ENCODE data around the gene COL4A2.

COL4A2 gene

GRCh38 chr13:110283736-110284517 is 23.2 kb upstream of the COL4A2 start:
- Histone ChIP-seq H3K9ac (ENCODE audit: low read depth, low read length) (no peak overlapping the region), H3K4me2 (ENCODE audit: low read length) (no peak overlapping the region), H3K4me1 (ENCODE audit: control insufficient read depth, insufficient read depth, low read length) (peaks cover 29% of the 10 kb centered on the region), H3K4me3 (ENCODE audit: low read length) (no peak overlapping the region), H3K9me3 (replicated peaks; ENCODE audit: low read length) (no peaks in the 10 kb centered on the region), H3K36me3 (ENCODE audit: insufficient read depth, low read length) (peaks cover 16% of the 10 kb centered on the region), H3K27me3 (ENCODE audit: control insufficient read depth, insufficient read depth, low read length) (no peaks in the 10 kb centered on the region)

- Histone ChIP-seq H3K4me2 (ENCODE audit: low read length) (no peak overlapping the region), H3K27me3 (ENCODE audit: control insufficient read depth, insufficient read depth, low read length) (no peaks in the 10 kb centered on the region), H3K9me3 (replicated peaks; ENCODE audit: low read length) (no peaks in the 10 kb centered on the region), H3K9ac (ENCODE audit: low read depth, low read length) (no peak overlapping the region), H3K36me3 (ENCODE audit: insufficient read depth, low read length) (peaks cover 23% of the 10 kb centered on the region), H3K4me1 (ENCODE audit: control insufficient read depth, insufficient read depth, low read length) (peaks cover 24% of the 10 kb centered on the region), H3K4me3 (ENCODE audit: low read length) (no peak overlapping the region)
These were observed 22.2 kb upstream of the COL4A2 start for GRCh38 chr13:110284779-110285484.

- no peaks in the 10 kb centered on the region for H3K9me3 ChIP-seq (replicated peaks; ENCODE audit: low read length)
- H3K36me3 ChIP-seq (ENCODE audit: insufficient read depth, low read length): peaks cover 23% of the 10 kb centered on the region
- no peak overlapping the region for H3K4me2 ChIP-seq (ENCODE audit: low read length)
- H3K27me3 ChIP-seq (ENCODE audit: control insufficient read depth, insufficient read depth, low read length): no peaks in the 10 kb centered on the region
- no peak overlapping the region for H3K4me3 ChIP-seq (ENCODE audit: low read length)
- H3K4me1 ChIP-seq (ENCODE audit: control insufficient read depth, insufficient read depth, low read length): peaks cover 12% of the 10 kb centered on the region
- no peak overlapping the region for H3K9ac ChIP-seq (ENCODE audit: low read depth, low read length)
These were observed 20.9 kb upstream of the COL4A2 start for GRCh38 chr13:110285991-110286832.

- H3K4me3 ChIP-seq (ENCODE audit: low read length): no peak overlapping the region
- H3K9ac ChIP-seq (ENCODE audit: low read depth, low read length): no peak overlapping the region
- no peak overlapping the region for H3K4me2 ChIP-seq (ENCODE audit: low read length)
- peaks cover 12% of the 10 kb centered on the region for H3K4me1 ChIP-seq (ENCODE audit: control insufficient read depth, insufficient read depth, low read length)
- no peaks in the 10 kb centered on the region for H3K27me3 ChIP-seq (ENCODE audit: control insufficient read depth, insufficient read depth, low read length)
- no peaks in the 10 kb centered on the region for H3K9me3 ChIP-seq (replicated peaks; ENCODE audit: low read length)
- H3K36me3 ChIP-seq (ENCODE audit: insufficient read depth, low read length): peaks cover 23% of the 10 kb centered on the region
These were observed 20.0 kb upstream of the COL4A2 start for GRCh38 chr13:110286833-110287819.

GRCh38 chr13:110289174-110289573 is 17.9 kb upstream of the COL4A2 start:
- H3K4me3 ChIP-seq (ENCODE audit: low read length): no peak overlapping the region
- no peaks in the 10 kb centered on the region for H3K27me3 ChIP-seq (ENCODE audit: control insufficient read depth, insufficient read depth, low read length)
- H3K36me3 ChIP-seq (ENCODE audit: insufficient read depth, low read length): peaks cover 12% of the 10 kb centered on the region
- no peaks in the 10 kb centered on the region for H3K9me3 ChIP-seq (replicated peaks; ENCODE audit: low read length)
- H3K4me2 ChIP-seq (ENCODE audit: low read length): no peak overlapping the region
- H3K9ac ChIP-seq (ENCODE audit: low read depth, low read length): no peak overlapping the region
- H3K4me1 ChIP-seq (ENCODE audit: control insufficient read depth, insufficient read depth, low read length): peaks cover 8% of the 10 kb centered on the region

- Histone ChIP-seq H3K4me1 (ENCODE audit: control insufficient read depth, insufficient read depth, low read length) (peaks cover 8% of the 10 kb centered on the region), H3K9ac (ENCODE audit: low read depth, low read length) (no peak overlapping the region), H3K4me2 (ENCODE audit: low read length) (no peak overlapping the region), H3K27me3 (ENCODE audit: control insufficient read depth, insufficient read depth, low read length) (no peaks in the 10 kb centered on the region), H3K9me3 (replicated peaks; ENCODE audit: low read length) (no peaks in the 10 kb centered on the region), H3K36me3 (ENCODE audit: insufficient read depth, low read length) (peaks cover 12% of the 10 kb centered on the region), H3K4me3 (ENCODE audit: low read length) (no peak overlapping the region)
These were observed 17.4 kb upstream of the COL4A2 start for GRCh38 chr13:110289661-110290060.

GRCh38 chr13:110290153-110290552 is 16.9 kb upstream of the COL4A2 start:
- H3K9ac ChIP-seq (ENCODE audit: low read depth, low read length): no peak overlapping the region
- H3K4me3 ChIP-seq (ENCODE audit: low read length): no peak overlapping the region
- peaks cover 3% of the 10 kb centered on the region for H3K4me1 ChIP-seq (ENCODE audit: control insufficient read depth, insufficient read depth, low read length)
- H3K4me2 ChIP-seq (ENCODE audit: low read length): no peak overlapping the region
- peaks cover 12% of the 10 kb centered on the region for H3K36me3 ChIP-seq (ENCODE audit: insufficient read depth, low read length)
- H3K27me3 ChIP-seq (ENCODE audit: control insufficient read depth, insufficient read depth, low read length): no peaks in the 10 kb centered on the region
- no peaks in the 10 kb centered on the region for H3K9me3 ChIP-seq (replicated peaks; ENCODE audit: low read length)

GRCh38 chr13:110290826-110291225 is 16.3 kb upstream of the COL4A2 start:
- no peak overlapping the region for H3K9ac ChIP-seq (ENCODE audit: low read depth, low read length)
- H3K4me2 ChIP-seq (ENCODE audit: low read length): no peak overlapping the region
- no peak overlapping the region for H3K4me3 ChIP-seq (ENCODE audit: low read length)
- no peaks in the 10 kb centered on the region for H3K27me3 ChIP-seq (ENCODE audit: control insufficient read depth, insufficient read depth, low read length)
- H3K36me3 ChIP-seq (ENCODE audit: insufficient read depth, low read length): peaks cover 11% of the 10 kb centered on the region
- H3K9me3 ChIP-seq (replicated peaks; ENCODE audit: low read length): no peaks in the 10 kb centered on the region
- no peaks in the 10 kb centered on the region for H3K4me1 ChIP-seq (ENCODE audit: control insufficient read depth, insufficient read depth, low read length)

GRCh38 chr13:110291286-110291685 is 15.8 kb upstream of the COL4A2 start:
- H3K4me2 ChIP-seq (ENCODE audit: low read length): no peak overlapping the region
- H3K9me3 ChIP-seq (replicated peaks; ENCODE audit: low read length): no peaks in the 10 kb centered on the region
- no peak overlapping the region for H3K9ac ChIP-seq (ENCODE audit: low read depth, low read length)
- H3K27me3 ChIP-seq (ENCODE audit: control insufficient read depth, insufficient read depth, low read length): no peaks in the 10 kb centered on the region
- no peak overlapping the region for H3K4me3 ChIP-seq (ENCODE audit: low read length)
- peaks cover 7% of the 10 kb centered on the region for H3K36me3 ChIP-seq (ENCODE audit: insufficient read depth, low read length)
- no peaks in the 10 kb centered on the region for H3K4me1 ChIP-seq (ENCODE audit: control insufficient read depth, insufficient read depth, low read length)

GRCh38 chr13:110293037-110293436 is 14.0 kb upstream of the COL4A2 start:
- H3K9ac ChIP-seq (ENCODE audit: low read depth, low read length): no peak overlapping the region
- no peaks in the 10 kb centered on the region for H3K9me3 ChIP-seq (replicated peaks; ENCODE audit: low read length)
- peaks cover 3% of the 10 kb centered on the region for H3K4me1 ChIP-seq (ENCODE audit: control insufficient read depth, insufficient read depth, low read length)
- no peak overlapping the region for H3K4me2 ChIP-seq (ENCODE audit: low read length)
- H3K27me3 ChIP-seq (ENCODE audit: control insufficient read depth, insufficient read depth, low read length): no peaks in the 10 kb centered on the region
- H3K4me3 ChIP-seq (ENCODE audit: low read length): no peak overlapping the region
- peaks cover 7% of the 10 kb centered on the region for H3K36me3 ChIP-seq (ENCODE audit: insufficient read depth, low read length)

Measured in skeletal muscle satellite cell (primary cell).